ENCODE measurements around the gene PTTG1. TPM values are rescaled to one million over a fixed set of nuclear protein-coding genes. Genes with fewer than 3 reads are reported as not detected.

The PTTG1 gene
- total and polyA plus RNA-seq, 2 of the 8 experiments (the other 6 are each of a cell fraction or from before 2014, with no cell fraction given): 240 to 478 TPM

DNA sequence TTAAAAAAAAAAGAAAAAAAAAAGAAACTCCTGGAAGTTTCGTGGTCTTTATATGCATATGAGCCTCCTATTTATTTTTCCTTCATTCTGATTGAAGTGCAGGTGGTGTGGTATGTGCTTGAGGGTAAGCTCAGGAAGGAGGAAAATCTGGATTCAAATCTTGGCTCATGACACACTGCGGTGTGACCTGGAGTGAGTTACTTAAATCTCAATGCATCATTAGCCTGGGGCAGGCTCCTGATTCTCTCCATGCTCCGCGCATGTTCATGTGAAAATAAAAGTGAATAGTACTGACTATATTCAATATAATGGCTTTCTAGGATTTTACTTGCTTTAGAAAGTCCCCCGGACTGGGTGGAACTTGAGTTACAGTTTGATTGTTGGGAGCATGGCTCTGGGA lies 35.6 kb downstream of the PTTG1 start:
- POLR2A ChIA-PET (ENCODE audit: partially characterized antibody): no interaction called here
- 93% methylated on average over 5 of the region's 5 CpGs; no CpG with 5 or more reads in 1 of the 2 experiments for WGBS, 2 experiments (ENCODE audit: extremely low coverage in 1 of 2, insufficient coverage in 1 of 2, insufficient read length in 1 of 2, insufficient replicate concordance in 2 of 2, low coverage in 1 of 2, low lambda C conversion rate in 2 of 2, missing lambda C conversion rate in 1 of 2)
- H3K4me2 ChIP-seq (ENCODE audit: insufficient read depth in 1 of 2, low read depth in 2 of 2, low read length in 2 of 2): no peak overlapping the region

More for the DNA sequence above, 35.6 kb downstream of the PTTG1 start:
- CTCF ChIA-PET (ENCODE audit: partially characterized antibody): interaction anchor here (0.6 to 5.4 kb wide), 2 partner anchors 18 to 928 kb away, joined by 4 to 47 read pairs; no protein-coding TSS in a partner anchor
- Histone ChIP-seq H3K56ac (replicated peaks; ENCODE audit: insufficient read length, low read depth, low read length) (no peak overlapping the region), H4K5ac (ENCODE audit: insufficient read length, low read depth, low read length) (no peak overlapping the region), H3K4me1 (replicated peaks in 1 of 4; ENCODE audit: control insufficient read depth in 3 of 4, insufficient read depth in 4 of 4, low read length in 3 of 4) (no peaks in the 10 kb centered on the region), H2BK5ac (ENCODE audit: low read depth, low read length) (no peak overlapping the region), H3K9ac (replicated peaks in 1 of 4; ENCODE audit: extremely low read depth in 1 of 4, low read depth in 3 of 4, low read length in 3 of 4) (no peak overlapping the region), H2BK120ac (replicated peaks; ENCODE audit: low read depth, low read length) (no peak overlapping the region), H3K23ac (ENCODE audit: insufficient read length) (no peak overlapping the region), H3K79me1 (ENCODE audit: low read depth, low read length) (no peaks in the 10 kb centered on the region), H3K79me2 (ENCODE audit: control insufficient read depth in 1 of 2, insufficient read depth in 2 of 2, low read length in 2 of 2) (no peaks in the 10 kb centered on the region), H3K27ac (ENCODE audit: low read depth, low read length) (no peak overlapping the region), H2BK12ac (ENCODE audit: low read depth, low read length) (no peak overlapping the region), H3K9me3 (ENCODE audit: insufficient read depth in 2 of 2, low read depth in 1 of 2, low read length in 1 of 2) (no peaks in the 10 kb centered on the region; a peak in 1 of 4 replicates), H3K27me3 (replicated peaks in 1 of 4; ENCODE audit: control insufficient read depth in 3 of 4, extremely low read depth in 1 of 4, insufficient read depth in 3 of 4, low read length in 3 of 4) (no peaks in the 10 kb centered on the region), H2BK15ac (ENCODE audit: low read length) (no peak overlapping the region), H3K18ac (ENCODE audit: extremely low read depth, low read length) (no peak overlapping the region), H4K91ac (replicated peaks; ENCODE audit: insufficient read length, low read length) (no peak overlapping the region), H3K23me2 (ENCODE audit: low read depth, low read length) (no peaks in the 10 kb centered on the region), H2BK20ac (ENCODE audit: low read length) (no peak overlapping the region), H3K4me3 (ENCODE audit: extremely low read depth in 1 of 4, insufficient read depth in 2 of 4, low read depth in 3 of 4, low read length in 4 of 4) (no peak overlapping the region), H3K14ac (ENCODE audit: insufficient read length) (no peak overlapping the region), H2AK5ac (ENCODE audit: low read depth, low read length) (no peak overlapping the region), H3K36me3 (ENCODE audit: control insufficient read depth in 2 of 4, insufficient read depth in 4 of 4, low read length in 3 of 4) (no peaks in the 10 kb centered on the region), H3K4ac (replicated peaks; ENCODE audit: insufficient read length, low read depth, low read length) (no peak overlapping the region), H4K20me1 (replicated peaks in 1 of 2; ENCODE audit: control insufficient read depth in 1 of 2, insufficient read depth in 2 of 2, low read length in 2 of 2) (no peaks in the 10 kb centered on the region), H4K8ac (ENCODE audit: extremely low read depth, insufficient read depth, low read length) (no peak overlapping the region), H2AFZ (ENCODE audit: low read length) (no peak overlapping the region)
- FAIRE-seq: no peak
- TF ChIP-seq EP300 (IDR thresholded peaks at IDR 0.05; ENCODE audit: borderline replicate concordance in 1 of 2, low read depth in 2 of 2, low read length in 2 of 2): no peak
- DNase-seq (ENCODE audit: low read depth in 1 of 2, low spot score in 2 of 2): no peak
